GM12874 (cell line): ENCODE measurements around the gene MPPED2.

Experiments
- CTCF ChIP-seq: IDR thresholded peaks from 2 replicates; pipeline ENCODE4 v1.5.1; 2011; ENCODE audit warnings: low read depth, mild to moderate bottlenecking, control low read depth, low read length, moderate library complexity; ENCODE audit not compliant: insufficient read depth

The MPPED2 gene

GRCh38 chr11:30471244-30471643 is 114.9 kb downstream of the MPPED2 start:
- TF ChIP-seq CTCF: no peak

- no peak for TF ChIP-seq CTCF
Observed at GRCh38 chr11:30468881-30469280, 117.3 kb downstream of the MPPED2 start.

GRCh38 chr11:30467176-30467575 is 119.0 kb downstream of the MPPED2 start:
- no peak for TF ChIP-seq CTCF

GRCh38 chr11:30465623-30466022 is 120.5 kb downstream of the MPPED2 start:
- TF ChIP-seq CTCF: no peak

- TF ChIP-seq CTCF: no peak
Observed at GRCh38 chr11:30465192-30465591, 121.0 kb downstream of the MPPED2 start.

GRCh38 chr11:30463266-30463665 is 122.9 kb downstream of the MPPED2 start:
- no peak for TF ChIP-seq CTCF

- no peak for TF ChIP-seq CTCF
Observed at GRCh38 chr11:30462421-30462820, 123.7 kb downstream of the MPPED2 start.

- TF ChIP-seq CTCF: no peak
Observed at GRCh38 chr11:30459821-30460220, 126.3 kb downstream of the MPPED2 start.
